ENCODE data around the gene MEIKIN. TPM values are rescaled to one million over a fixed set of nuclear protein-coding genes. Genes with fewer than 3 reads are reported as not detected.

Gene MEIKIN
- total RNA-seq, 1 donor = not detected

DNA sequence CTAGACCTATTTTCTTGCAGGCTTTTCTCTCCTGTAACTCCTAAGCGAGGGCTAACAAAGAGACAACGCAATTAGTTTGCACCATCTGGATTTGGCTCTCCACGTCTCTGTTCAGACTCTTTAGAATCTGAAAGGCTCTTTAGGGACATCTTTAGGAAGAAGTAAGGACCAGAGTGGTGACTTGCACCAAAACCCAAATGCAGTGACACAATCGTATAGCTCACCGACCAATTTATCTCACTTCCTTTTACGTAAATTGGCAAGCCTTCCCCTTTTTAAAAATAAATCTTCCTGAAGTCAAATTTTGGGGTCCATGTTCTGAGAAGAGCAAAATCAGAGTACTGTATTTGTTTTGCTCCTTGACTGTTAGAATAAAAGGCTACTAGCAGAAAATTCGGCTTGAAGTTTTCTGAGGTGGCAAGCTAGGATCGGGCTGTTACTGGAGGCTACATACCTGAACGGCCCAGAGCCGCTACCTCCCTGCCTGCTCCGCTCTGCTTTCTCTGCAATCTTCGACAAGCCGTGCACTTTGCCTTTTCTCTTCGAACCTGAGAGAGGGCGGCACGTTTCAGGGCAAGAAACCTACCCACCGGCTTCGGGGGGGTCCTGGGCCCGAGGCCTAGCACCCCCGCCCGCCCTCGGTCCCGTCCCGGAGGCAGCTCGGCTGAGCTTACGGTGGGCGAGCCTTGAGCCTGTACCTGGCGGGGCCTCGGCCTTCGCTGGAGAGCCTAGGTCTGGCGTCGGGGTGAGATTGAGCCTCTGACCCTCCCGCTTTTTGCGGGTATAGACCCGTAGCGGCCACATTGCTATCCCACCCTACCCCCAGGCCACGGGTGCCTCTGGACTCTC, 537 bp downstream of the MEIKIN start:
- Histone ChIP-seq H3K4me2 (ENCODE audit: insufficient read depth, low read length) (no peak overlapping the region), H2AFZ (ENCODE audit: low read length) (no peak overlapping the region)
- no peak for TF ChIP-seq CTCF (IDR thresholded peaks at IDR 0.05; ENCODE audit: extremely low read depth, low read depth, low read length)

GRCh38 chr5:131943916-131944315, 1.5 kb downstream of the MEIKIN start:
- no peaks in the 10 kb centered on the region for H3K79me2 ChIP-seq (ENCODE audit: insufficient read depth, low read length)
- TF ChIP-seq CTCF (IDR thresholded peaks at IDR 0.05; ENCODE audit: extremely low read depth, low read depth, low read length) = no peak
- no peaks in the 10 kb centered on the region for H3K36me3 ChIP-seq (ENCODE audit: insufficient read depth, low read length)
- H3K27me3 ChIP-seq (ENCODE audit: insufficient read depth, low read length) = peaks cover 6% of the 10 kb centered on the region
- no peak overlapping the region for H3K4me3 ChIP-seq (ENCODE audit: insufficient read depth, low read length)
- H3K9me3 ChIP-seq (ENCODE audit: low read depth, low read length) = no peaks in the 10 kb centered on the region
- H4K20me1 ChIP-seq (ENCODE audit: insufficient read depth, low read length) = no peaks in the 10 kb centered on the region
- H3K4me1 ChIP-seq (ENCODE audit: insufficient read depth, low read length) = no peaks in the 10 kb centered on the region
- no peak for DNase-seq (ENCODE audit: insufficient read length, low spot score, missing footprints)
- H3K27ac ChIP-seq (ENCODE audit: low read depth, low read length) = no peak overlapping the region
- H2AFZ ChIP-seq (ENCODE audit: low read length) = no peak overlapping the region
- no peak overlapping the region for H3K4me2 ChIP-seq (ENCODE audit: insufficient read depth, low read length)

More for the DNA sequence above, 537 bp downstream of the MEIKIN start:
- Histone ChIP-seq H3K9me3 (ENCODE audit: low read depth, low read length) (no peaks in the 10 kb centered on the region), H3K36me3 (ENCODE audit: insufficient read depth, low read length) (no peaks in the 10 kb centered on the region), H4K20me1 (ENCODE audit: insufficient read depth, low read length) (no peaks in the 10 kb centered on the region), H3K79me2 (ENCODE audit: insufficient read depth, low read length) (no peaks in the 10 kb centered on the region), H3K27ac (ENCODE audit: low read depth, low read length) (no peak overlapping the region), H3K4me1 (ENCODE audit: insufficient read depth, low read length) (no peaks in the 10 kb centered on the region), H3K4me3 (ENCODE audit: insufficient read depth, low read length) (no peak overlapping the region), H3K27me3 (ENCODE audit: insufficient read depth, low read length) (peaks cover 8% of the 10 kb centered on the region)
- DNase-seq (ENCODE audit: insufficient read length, low spot score, missing footprints) = peak; percentile 31

GRCh38 chr5:131942016-131942415, 3.4 kb downstream of the MEIKIN start:
- peak; percentile 60 for DNase-seq (ENCODE audit: insufficient read length, low spot score, missing footprints)

More at GRCh38 chr5:131942016-131942415, 3.4 kb downstream of the MEIKIN start:
- no peak for TF ChIP-seq CTCF (IDR thresholded peaks at IDR 0.05; ENCODE audit: extremely low read depth, low read depth, low read length)
- no peak overlapping the region for H3K27ac ChIP-seq (ENCODE audit: low read depth, low read length)
- H3K36me3 ChIP-seq (ENCODE audit: insufficient read depth, low read length) = no peaks in the 10 kb centered on the region
- H3K4me3 ChIP-seq (ENCODE audit: insufficient read depth, low read length) = no peak overlapping the region
- H3K4me2 ChIP-seq (ENCODE audit: insufficient read depth, low read length) = no peak overlapping the region
- no peaks in the 10 kb centered on the region for H4K20me1 ChIP-seq (ENCODE audit: insufficient read depth, low read length)
- H3K79me2 ChIP-seq (ENCODE audit: insufficient read depth, low read length) = no peaks in the 10 kb centered on the region
- H2AFZ ChIP-seq (ENCODE audit: low read length) = no peak overlapping the region
- peaks cover 4% of the 10 kb centered on the region for H3K27me3 ChIP-seq (ENCODE audit: insufficient read depth, low read length)
- H3K9me3 ChIP-seq (ENCODE audit: low read depth, low read length) = no peaks in the 10 kb centered on the region
- H3K4me1 ChIP-seq (ENCODE audit: insufficient read depth, low read length) = no peaks in the 10 kb centered on the region

Measured in osteoblast (primary cell).